Psoas muscle (tissue), 8 donors: ENCODE data around the gene ABCA12. TPM values are rescaled to one million over a fixed set of nuclear protein-coding genes. Genes with fewer than 3 reads are reported as not detected.

Source experiments
- ATAC-seq, 4 donors: fragments of 200-7000 bp; cut with Tn5 transposase; one replicate each; pipeline ENCODE4 v1.9.1; 2020; ENCODE audit warnings: moderate library complexity in 3 of 4, mild to moderate bottlenecking in 2 of 4
- DNase-seq, 2 donors: peaks; one replicate each; pipeline ENCODE4 v3.0.0-alpha.2; 2020
- H3K27ac ChIP-seq: fragments of 200-600 bp; one replicate; pipeline ENCODE4 v1.8.0; 2022
- H3K27me3 ChIP-seq, 3 donors: fragments of 200-600 bp in 1 of 3; one replicate each; pipeline versions ENCODE4 v1.6.1 to v1.8.0; 2013 to 2022; ENCODE audit warnings: low read length in 2 of 3, mild to moderate bottlenecking in 2 of 3, moderate library complexity in 1 of 3; ENCODE audit not compliant: insufficient read depth in 3 of 3
- H3K36me3 ChIP-seq, 2 donors: fragments of 200-600 bp in 1 of 2; one replicate each; pipeline versions ENCODE4 v1.6.1 to v1.8.0; 2013 to 2022; ENCODE audit warnings: low read depth in 1 of 2, mild to moderate bottlenecking in 1 of 2, moderate library complexity in 1 of 2; ENCODE audit not compliant: insufficient read depth in 1 of 2
- H3K4me1 ChIP-seq: fragments of 200-600 bp; one replicate; pipeline ENCODE4 v1.8.0; 2022
- H3K4me3 ChIP-seq: fragments of 200-600 bp; one replicate; pipeline ENCODE4 v1.8.0; 2022; ENCODE audit warnings: mild to moderate bottlenecking
- H3K9me3 ChIP-seq: fragments of 200-600 bp; one replicate; pipeline ENCODE4 v1.8.0; 2022
- CTCF ChIP-seq: fragments of 200-600 bp; IDR thresholded peaks from one replicate; pipeline ENCODE4 v1.8.0; 2022; ENCODE audit warnings: antibody characterized with exemption
- WGBS, 3 donors: extraction: QIAGEN DNeasy Blood & Tissue Kit; methylation state at CpG; one replicate each; pipeline versions ENCODE4 v1.1.6 to v1.1.7; 2013; 5-methylcytosine and 5-hydroxymethylcytosine counted together
- intact Hi-C, 2 donors: fragments of 100-400 bp; cut with DNase I; formaldehyde crosslinking; loops; one replicate each; pipeline versions ENCODE4 v1.11.0 to v1.14.2; 2022
- polyA plus RNA-seq, 3 donors: library from polyadenylated mRNA; stranded (reverse); fragments of 200-250 nt; gene quantifications; one replicate each; pipeline ENCODE4 v1.2.3, GENCODE V29; 2013
- total RNA-seq, 4 donors: library from RNA; stranded (reverse); fragmentation: NEBNext Ultra II Directional in 2 of 4; extraction: Animal tissue kit (Norgen Biotek cat#: 25700) in 2 of 4; gene quantifications; one replicate each; pipeline versions ENCODE4 v1.2.1 to v1.2.4, GENCODE V29; 2021 to 2023
- donor health status: healthy with polysubstance abuse.
- donor health status: DM: no; HTN: no; CAD: no; lungs with moderate emphysema.
- donor health status: Bipolar disorder and iron deficiency.
- donor health status: healthy.
- donor health status: DM: yes; HTN: yes; CAD: no.
- donor health status: DM: no; HTN: no; CAD: no.
- donor health status: DM: no; HTN: no; CAD: no.
- donor health status: DM: yes; HTN: yes; CAD: no.

Gene ABCA12
- total and polyA plus RNA-seq, 7 donors = not detected

DNA sequence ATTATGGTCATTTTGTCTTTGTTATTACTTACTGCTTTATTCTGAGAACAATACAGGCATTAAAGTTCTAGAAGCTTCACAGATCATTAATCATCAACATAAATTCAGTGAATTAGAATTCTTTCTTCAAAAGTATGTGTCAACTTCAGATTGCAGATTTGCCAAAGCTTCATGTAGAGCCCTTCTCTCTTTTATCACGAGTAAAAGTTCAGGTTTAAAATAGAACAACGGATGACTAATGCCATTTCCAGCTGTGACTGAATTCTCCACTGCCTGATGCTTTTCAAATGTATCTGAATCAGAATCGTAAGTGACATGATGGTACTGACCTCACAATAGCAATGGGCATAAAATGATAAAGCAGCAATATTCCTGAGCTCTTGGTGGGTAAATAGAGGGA is 116.0 kb downstream of the ABCA12 start:
- TF ChIP-seq CTCF = no peak
- no peak for DNase-seq
- WGBS, 3 donors = 25 to 30% (median 27%) methylated on average over 3 of the region's 3 CpGs
- Histone ChIP-seq H3K27ac (no peak overlapping the region), H3K36me3 (no peaks in the 10 kb centered on the region), H3K9me3 (no peaks in the 10 kb centered on the region), H3K4me1 (no peaks in the 10 kb centered on the region), H3K4me3 (no peak overlapping the region), H3K27me3 (peaks cover 0 to 1% (median 0%) of the 10 kb centered on the region in 3 donors)
- ATAC-seq = no peak
- intact Hi-C loops = no loop called here

DNA sequence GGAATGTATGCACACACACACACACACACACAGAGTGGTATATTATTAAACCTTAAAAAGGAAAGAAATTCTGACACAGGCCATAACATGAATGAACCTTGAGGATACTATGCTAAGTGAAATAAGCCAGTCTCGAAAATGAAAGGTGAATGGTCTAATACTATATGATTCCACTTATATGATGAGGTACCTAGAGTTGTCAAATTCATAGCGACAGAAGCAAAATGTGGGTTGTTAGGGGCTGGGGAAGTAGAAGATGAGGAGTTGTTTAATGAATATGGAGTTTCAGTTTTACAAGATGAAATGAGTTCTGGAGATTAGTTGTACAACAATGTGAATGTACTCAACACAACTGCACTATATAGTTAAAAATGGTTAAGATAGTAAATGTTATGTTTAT is 118.1 kb downstream of the ABCA12 start:
- H3K36me3 ChIP-seq = no peaks in the 10 kb centered on the region
- DNase-seq = no peak
- no peak overlapping the region for H3K4me3 ChIP-seq
- no peak for TF ChIP-seq CTCF
- no peak for ATAC-seq
- no peaks in the 10 kb centered on the region for H3K27me3 ChIP-seq
- intact Hi-C loops = no loop called here
- 46 to 48% (median 47%) methylated on average over 2 of the region's 2 CpGs for WGBS, 3 donors
- no peaks in the 10 kb centered on the region for H3K9me3 ChIP-seq
- no peak overlapping the region for H3K27ac ChIP-seq
- no peaks in the 10 kb centered on the region for H3K4me1 ChIP-seq

GRCh38 chr2:215019521-215020145 is 118.8 kb downstream of the ABCA12 start:
- Histone ChIP-seq H3K9me3 (no peaks in the 10 kb centered on the region), H3K4me3 (no peak overlapping the region), H3K27ac (no peak overlapping the region), H3K36me3 (no peaks in the 10 kb centered on the region), H3K4me1 (no peaks in the 10 kb centered on the region), H3K27me3 (no peaks in the 10 kb centered on the region)
- ATAC-seq (no peak), DNase-seq (no peak)
- 91 to 92% (median 91%) methylated on average over 8 of the region's 8 CpGs for WGBS, 3 donors
- intact Hi-C loops = no loop called here
- no peak for TF ChIP-seq CTCF

- Histone ChIP-seq H3K9me3 (no peaks in the 10 kb centered on the region), H3K36me3 (no peaks in the 10 kb centered on the region), H3K4me3 (no peak overlapping the region), H3K4me1 (no peaks in the 10 kb centered on the region), H3K27me3 (no peaks in the 10 kb centered on the region), H3K27ac (no peak overlapping the region)
- ATAC-seq = no peak
- intact Hi-C loops = no loop called here
- no peak for DNase-seq
- TF ChIP-seq CTCF = no peak
- 80 to 87% (median 85%) methylated on average over 3 of the region's 3 CpGs for WGBS, 3 donors
These were observed 119.3 kb downstream of the ABCA12 start for GRCh38 chr2:215019085-215019484.

- DNase-seq = no peak
- H3K9me3 ChIP-seq = no peaks in the 10 kb centered on the region
- no peaks in the 10 kb centered on the region for H3K27me3 ChIP-seq
- intact Hi-C loops = no loop called here
- H3K27ac ChIP-seq = no peak overlapping the region
- WGBS, 3 donors = 91 to 97% (median 93%) methylated on average over 3 of the region's 3 CpGs
- H3K4me1 ChIP-seq = no peaks in the 10 kb centered on the region
- H3K36me3 ChIP-seq = no peaks in the 10 kb centered on the region
- no peak for TF ChIP-seq CTCF
- no peak for ATAC-seq
- no peak overlapping the region for H3K4me3 ChIP-seq
These were observed 123.0 kb downstream of the ABCA12 start for GRCh38 chr2:215015421-215015820.
